Small intestine (tissue), 7 donors: ENCODE results near the gene SCLT1. TPM values are rescaled to one million over a fixed set of nuclear protein-coding genes. Genes with fewer than 3 reads are reported as not detected.
A peak's percentile ranks its signal among the peaks of the same experiment; 100 is the strongest.

Source experiments
- DNase-seq, 2 donors: peaks; one replicate each; pipeline versions ENCODE4 v3.0.0 to v3.0.0-alpha.2; 2013
- FAIRE-seq: peaks from 2 replicates; lab custom pipeline; 2012; peaks lifted over from hg19 to GRCh38; lab: Jason Lieb, UNC
- H3K27ac ChIP-seq, 3 donors: one replicate each; pipeline ENCODE4 v1.5.1; 2013; ENCODE audit warnings: low read length in 2 of 3, mild to moderate bottlenecking in 2 of 3, control low read depth in 1 of 3, inconsistent platforms in 1 of 3, low read depth in 1 of 3, moderate library complexity in 1 of 3
- H3K27me3 ChIP-seq, 3 donors: one replicate each; pipeline ENCODE4 v1.6.1; 2013; ENCODE audit warnings: low read length in 3 of 3, inconsistent platforms in 1 of 3; ENCODE audit not compliant: control insufficient read depth in 3 of 3, insufficient read depth in 3 of 3
- H3K36me3 ChIP-seq, 3 donors: one replicate each; pipeline ENCODE4 v1.6.1; 2013; ENCODE audit warnings: low read length in 3 of 3, inconsistent platforms in 1 of 3, low read depth in 1 of 3, mild to moderate bottlenecking in 1 of 3, moderate library complexity in 1 of 3; ENCODE audit not compliant: control insufficient read depth in 3 of 3, insufficient read depth in 2 of 3
- H3K4me1 ChIP-seq, 3 donors: one replicate each; pipeline ENCODE4 v1.6.1; 2013; ENCODE audit warnings: low read length in 2 of 3, inconsistent platforms in 1 of 3, low read depth in 1 of 3, mild to moderate bottlenecking in 1 of 3, moderate library complexity in 1 of 3; ENCODE audit not compliant: control insufficient read depth in 3 of 3, insufficient read depth in 2 of 3
- H3K4me3 ChIP-seq, 3 donors: one replicate each; pipeline ENCODE4 v1.5.1; 2013; ENCODE audit warnings: low read length in 3 of 3, control low read depth in 1 of 3, inconsistent platforms in 1 of 3, low read depth in 1 of 3, mild to moderate bottlenecking in 1 of 3, moderate library complexity in 1 of 3
- H3K9me3 ChIP-seq, 2 donors: one replicate each; pipeline ENCODE4 v1.6.1; 2013; ENCODE audit warnings: low read depth in 1 of 2, low read length in 1 of 2; ENCODE audit not compliant: control insufficient read depth in 2 of 2, insufficient read depth in 1 of 2
- WGBS, 3 donors: extraction: QIAGEN DNeasy Blood & Tissue Kit; methylation state at CpG; one replicate each; pipeline ENCODE4 v1.1.7; 2013; 5-methylcytosine and 5-hydroxymethylcytosine counted together
- polyA plus RNA-seq, 4 donors: library from polyadenylated mRNA; stranded (reverse) in 3 of 4; unstranded in 1 of 4; fragments of 200-250 nt in 3 of 4; fragments of 120-200 nt in 1 of 4; gene quantifications; one replicate each; pipeline versions ENCODE4 v1.2.1 to v1.2.3, GENCODE V29; 2013
- donor health status: healthy with polysubstance abuse.
- donor health status: control.
- donor health status: control.
- donor health status: Bipolar disorder and iron deficiency.
- donor health status: healthy.

SCLT1 gene
- polyA plus RNA-seq, 4 donors, result 3.5 to 10.1 (median 4.6) TPM

- 77 to 86% (median 85%) methylated on average over 1 of the region's 1 CpG for WGBS, 3 donors
- H3K9me3 ChIP-seq, result no peaks in the 10 kb centered on the region
- no peak overlapping the region for H3K4me3 ChIP-seq
- H3K27me3 ChIP-seq, result no peaks in the 10 kb centered on the region
- DNase-seq (no peak), FAIRE-seq (no peak)
- H3K27ac ChIP-seq, result no peak overlapping the region
- H3K36me3 ChIP-seq, result peaks cover 0 to 5% (median 0%) of the 10 kb centered on the region in 3 donors
- H3K4me1 ChIP-seq, result no peaks in the 10 kb centered on the region
Measured at GRCh38 chr4:129113919-129114318, 20.6 kb upstream of the SCLT1 start.

DNA sequence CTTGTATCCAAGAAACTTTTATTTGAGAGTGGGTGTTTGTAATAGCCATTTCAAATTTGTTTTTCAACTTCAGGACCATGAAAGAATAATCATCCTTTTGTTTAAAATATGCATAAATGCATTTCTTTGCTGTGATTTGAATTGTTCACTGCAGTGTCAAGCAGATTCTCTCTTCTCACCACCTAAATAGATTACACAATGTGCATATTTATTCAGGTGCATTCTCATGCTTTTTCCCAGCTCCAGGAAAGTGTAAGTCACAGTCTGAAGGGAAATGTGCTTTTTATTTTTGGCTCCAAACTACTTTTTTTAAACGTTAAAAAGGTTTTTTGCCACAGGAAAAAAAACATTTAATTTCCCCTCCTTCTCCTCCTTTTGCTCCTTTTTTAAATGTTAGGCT, 20.1 kb upstream of the SCLT1 start:
- H3K27ac ChIP-seq, result no peak overlapping the region

GRCh38 chr4:129111919-129112318, 18.6 kb upstream of the SCLT1 start:
- no peak for DNase-seq
- no peak for FAIRE-seq
- no peak overlapping the region for H3K27ac ChIP-seq
- no peaks in the 10 kb centered on the region for H3K4me1 ChIP-seq
- H3K36me3 ChIP-seq, result peaks cover 0 to 5% (median 0%) of the 10 kb centered on the region in 3 donors
- no peaks in the 10 kb centered on the region for H3K27me3 ChIP-seq
- H3K4me3 ChIP-seq, result no peak overlapping the region
- H3K9me3 ChIP-seq, result no peaks in the 10 kb centered on the region

More for the DNA sequence above, 20.1 kb upstream of the SCLT1 start:
- Histone ChIP-seq H3K36me3 (peaks cover 0 to 5% (median 0%) of the 10 kb centered on the region in 3 donors), H3K4me3 (no peak overlapping the region), H3K9me3 (no peaks in the 10 kb centered on the region), H3K4me1 (no peaks in the 10 kb centered on the region), H3K27me3 (no peaks in the 10 kb centered on the region)
- FAIRE-seq (no peak), DNase-seq (no peak)
- WGBS, 3 donors, result 37 to 61% (median 44%) methylated on average over 1 of the region's 1 CpG

DNA sequence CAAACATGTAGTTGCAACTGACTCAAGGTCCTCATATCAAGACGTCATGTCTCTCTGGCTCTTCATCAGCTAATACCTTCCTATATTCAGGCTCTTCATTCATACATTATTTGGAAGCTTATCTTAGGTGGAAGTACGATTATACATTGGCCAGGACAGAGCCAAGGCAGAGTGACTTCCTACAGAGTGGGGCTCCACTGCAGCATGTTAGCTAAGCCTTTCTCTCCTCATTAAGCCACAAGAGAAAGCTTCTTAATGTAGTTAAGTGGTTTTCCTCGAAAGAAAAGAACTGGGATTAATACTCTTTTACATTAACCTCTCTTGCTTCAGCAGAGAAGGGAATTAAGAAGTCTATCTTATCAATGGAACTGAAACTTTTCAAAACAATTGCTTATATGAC, 17.6 kb upstream of the SCLT1 start:
- no peaks in the 10 kb centered on the region for H3K27me3 ChIP-seq
- WGBS, 3 donors, result 89 to 91% (median 90%) methylated on average over 3 of the region's 3 CpGs
- H3K4me3 ChIP-seq, result no peak overlapping the region
- FAIRE-seq (no peak), DNase-seq (no peak)
- no peaks in the 10 kb centered on the region for H3K9me3 ChIP-seq
- no peaks in the 10 kb centered on the region for H3K4me1 ChIP-seq
- peaks cover 0 to 5% (median 0%) of the 10 kb centered on the region in 3 donors for H3K36me3 ChIP-seq
- H3K27ac ChIP-seq, result no peak overlapping the region

- DNase-seq, result no peak
- 85 to 97% (median 92%) methylated on average over 3 of the region's 3 CpGs for WGBS, 3 donors
- no peak overlapping the region for H3K27ac ChIP-seq
- peaks cover 0 to 5% (median 0%) of the 10 kb centered on the region in 3 donors for H3K36me3 ChIP-seq
- no peak overlapping the region for H3K4me3 ChIP-seq
- no peaks in the 10 kb centered on the region for H3K4me1 ChIP-seq
- FAIRE-seq, result no peak
- H3K27me3 ChIP-seq, result no peaks in the 10 kb centered on the region
- H3K9me3 ChIP-seq, result no peaks in the 10 kb centered on the region
Measured at GRCh38 chr4:129109965-129110824, 16.9 kb upstream of the SCLT1 start.

GRCh38 chr4:129098531-129099001, 5.2 kb upstream of the SCLT1 start:
- no peaks in the 10 kb centered on the region for H3K27me3 ChIP-seq
- no peaks in the 10 kb centered on the region for H3K4me1 ChIP-seq
- H3K36me3 ChIP-seq, result peaks cover 0 to 2% (median 0%) of the 10 kb centered on the region in 3 donors
- H3K9me3 ChIP-seq, result no peaks in the 10 kb centered on the region
- no peak overlapping the region for H3K4me3 ChIP-seq
- DNase-seq, result no peak
- no peak overlapping the region for H3K27ac ChIP-seq
- FAIRE-seq, result no peak

GRCh38 chr4:129095811-129096454, 2.6 kb upstream of the SCLT1 start, which contains the start of gene C4orf33:
Gene C4orf33 (plus strand): TSS chr4:129096152. CDS start chr4:129102611, 6,459 bp downstream.
- Histone ChIP-seq H3K27me3 (no peaks in the 10 kb centered on the region), H3K27ac (peak within 1 kb of the TSS; percentile 78 to 80 (median 79)), H3K36me3 (no peaks in the 10 kb centered on the region), H3K4me3 (peak within 1 kb of the TSS; percentile 27 to 63 (median 54)), H3K9me3 (no peaks in the 10 kb centered on the region), H3K4me1 (peaks cover 4 to 7% (median 4%) of the 10 kb centered on the region in 3 donors)
- peak; percentile 86 to 91 for DNase-seq
- FAIRE-seq, result no peak
- WGBS, 3 donors, result 0 to 2% (median 1%) methylated on average over 14 of the region's 14 CpGs

DNA sequence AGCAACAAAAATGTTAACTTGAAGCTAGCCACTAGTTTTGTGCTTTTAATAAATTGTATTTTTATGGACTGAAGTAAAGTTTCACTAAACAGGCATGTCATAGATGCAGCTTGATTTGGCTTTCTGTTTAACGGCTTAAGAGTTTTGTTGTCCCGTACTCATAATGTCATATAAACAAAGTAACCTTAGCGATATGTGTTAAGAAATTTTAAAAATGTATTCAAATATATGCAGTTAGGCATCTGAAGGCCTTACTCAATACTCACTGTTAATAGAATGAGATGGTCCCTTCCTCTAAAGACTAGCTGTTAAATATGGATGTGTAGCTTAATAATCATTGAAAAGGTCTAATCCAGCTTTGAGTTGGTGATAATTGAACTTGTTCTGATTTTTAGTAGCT, 1.0 kb upstream of the SCLT1 start:
- Histone ChIP-seq H3K36me3 (no peaks in the 10 kb centered on the region), H3K27ac (peak overlapping the region in 1 of 3 donors; percentile 99)

More for the DNA sequence above, 1.0 kb upstream of the SCLT1 start:
- Histone ChIP-seq H3K4me3 (no peak overlapping the region), H3K9me3 (no peaks in the 10 kb centered on the region), H3K27me3 (no peaks in the 10 kb centered on the region), H3K4me1 (peaks cover 4 to 11% (median 7%) of the 10 kb centered on the region in 3 donors)
- FAIRE-seq (no peak), DNase-seq (no peak)
- WGBS, 3 donors, result 60 to 79% (median 73%) methylated on average over 3 of the region's 3 CpGs
